Measurements from ENCODE around the gene ADH5.

DNA sequence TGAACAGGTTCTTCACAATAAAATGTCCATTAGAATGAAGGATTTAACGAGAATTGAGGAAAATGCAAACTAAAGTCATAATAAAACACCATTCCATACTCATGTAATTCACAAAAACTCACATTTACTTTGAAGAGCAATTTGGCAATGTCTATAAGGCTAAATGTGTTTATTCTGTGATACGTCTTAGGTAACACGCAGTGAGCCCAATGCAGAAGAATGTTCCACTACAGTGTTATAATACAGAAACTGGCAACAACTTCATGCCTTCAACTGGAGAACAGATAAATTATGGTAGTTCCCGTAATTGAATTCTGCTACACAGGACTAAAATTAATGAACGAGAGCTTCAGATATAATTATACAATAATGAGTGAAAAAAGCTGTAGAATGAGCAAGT, 17.4 kb downstream of the ADH5 start:
- TF ChIP-seq, protein P1, sequence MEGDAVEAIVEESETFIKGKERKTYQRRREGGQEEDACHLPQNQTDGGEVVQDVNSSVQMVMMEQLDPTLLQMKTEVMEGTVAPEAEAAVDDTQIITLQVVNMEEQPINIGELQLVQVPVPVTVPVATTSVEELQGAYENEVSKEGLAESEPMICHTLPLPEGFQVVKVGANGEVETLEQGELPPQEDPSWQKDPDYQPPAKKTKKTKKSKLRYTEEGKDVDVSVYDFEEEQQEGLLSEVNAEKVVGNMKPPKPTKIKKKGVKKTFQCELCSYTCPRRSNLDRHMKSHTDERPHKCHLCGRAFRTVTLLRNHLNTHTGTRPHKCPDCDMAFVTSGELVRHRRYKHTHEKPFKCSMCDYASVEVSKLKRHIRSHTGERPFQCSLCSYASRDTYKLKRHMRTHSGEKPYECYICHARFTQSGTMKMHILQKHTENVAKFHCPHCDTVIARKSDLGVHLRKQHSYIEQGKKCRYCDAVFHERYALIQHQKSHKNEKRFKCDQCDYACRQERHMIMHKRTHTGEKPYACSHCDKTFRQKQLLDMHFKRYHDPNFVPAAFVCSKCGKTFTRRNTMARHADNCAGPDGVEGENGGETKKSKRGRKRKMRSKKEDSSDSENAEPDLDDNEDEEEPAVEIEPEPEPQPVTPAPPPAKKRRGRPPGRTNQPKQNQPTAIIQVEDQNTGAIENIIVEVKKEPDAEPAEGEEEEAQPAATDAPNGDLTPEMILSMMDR (IDR thresholded peaks at IDR 0.05; ENCODE audit: low read depth, low read length): no peak
- no peak for TF ChIP-seq EZH2phosphoT487 (IDR thresholded peaks at IDR 0.05; ENCODE audit: low read depth)
